MM.1S (cell line): ENCODE data around the gene TTI1.

ENCODE experiments used
- DNase-seq: peaks from one replicate; pipeline ENCODE4 v3.0.0-alpha.2; 2015
- H2AFZ ChIP-seq: fragments of 300-600 bp; sonication (generic); 2 replicates; pipeline ENCODE4 v1.6.0; 2016; ENCODE audit warnings: antibody characterized with exemption, low read length
- H3F3A ChIP-seq: fragments of 300-600 bp; sonication (generic); 2 replicates; pipeline ENCODE4 v1.6.1; 2016; ENCODE audit warnings: mild to moderate bottlenecking, antibody characterized with exemption, low read length, moderate library complexity, mixed read lengths; ENCODE audit not compliant: insufficient read depth
- H3K27ac ChIP-seq: fragments of 300-600 bp; sonication (generic); 2 replicates; pipeline ENCODE4 v1.5.1; 2016; ENCODE audit warnings: mild to moderate bottlenecking, low read length
- H3K27me3 ChIP-seq: fragments of 300-600 bp; sonication (generic); replicated peaks from 2 replicates; pipeline ENCODE4 v1.6.0; 2016; ENCODE audit warnings: low read length; ENCODE audit not compliant: insufficient read depth
- H3K36me3 ChIP-seq: fragments of 300-600 bp; sonication (generic); replicated peaks from 2 replicates; pipeline ENCODE4 v1.6.1; 2016; ENCODE audit warnings: mild to moderate bottlenecking, low read length, mixed read lengths; ENCODE audit not compliant: insufficient read depth
- H3K4me1 ChIP-seq: fragments of 300-600 bp; sonication (generic); 2 replicates; pipeline ENCODE4 v1.6.1; 2016; ENCODE audit warnings: low read length, mixed read lengths
- H3K4me2 ChIP-seq: fragments of 300-600 bp; sonication (generic); 2 replicates; pipeline ENCODE4 v1.6.0; 2016; ENCODE audit warnings: low read depth, low read length
- H3K4me3 ChIP-seq: fragments of 300-600 bp; sonication (generic); 2 replicates; pipeline ENCODE4 v1.5.1; 2016; ENCODE audit warnings: low read length, mixed read lengths
- H3K79me2 ChIP-seq: fragments of 300-600 bp; sonication (generic); 2 replicates; pipeline ENCODE4 v1.6.1; 2016; ENCODE audit warnings: mixed run types, low read length, mixed read lengths
- H3K9ac ChIP-seq: fragments of 300-600 bp; sonication (generic); 2 replicates; pipeline ENCODE4 v1.6.1; 2016; ENCODE audit warnings: low read length, mixed read lengths
- H3K9me2 ChIP-seq: fragments of 300-600 bp; sonication (generic); replicated peaks from 2 replicates; pipeline ENCODE4 v1.6.1; 2016; ENCODE audit warnings: mild to moderate bottlenecking, low read length, mixed read lengths; ENCODE audit not compliant: insufficient read depth
- H3K9me3 ChIP-seq: fragments of 300-600 bp; sonication (generic); replicated peaks from 2 replicates; pipeline ENCODE4 v1.6.1; 2016; ENCODE audit warnings: mild to moderate bottlenecking, low read length, mixed read lengths; ENCODE audit not compliant: insufficient read depth
- H4K20me1 ChIP-seq: fragments of 300-600 bp; sonication (generic); 2 replicates; pipeline ENCODE4 v1.6.1; 2016; ENCODE audit warnings: mild to moderate bottlenecking, low read length, moderate library complexity, mixed read lengths; ENCODE audit not compliant: insufficient read depth
- CTCF ChIP-seq: fragments of 300-600 bp; sonication (generic); IDR thresholded peaks from 2 replicates; pipeline ENCODE4 v1.5.1; 2016; ENCODE audit warnings: antibody characterized with exemption, low read length, mixed read lengths
- EZH2 ChIP-seq: fragments of 300-600 bp; sonication (generic); optimal IDR thresholded peaks from 2 replicates; pipeline ENCODE3; 2017; ENCODE audit warnings: low read depth, mild to moderate bottlenecking, antibody characterized with exemption, low read length, mixed read lengths
- EZH2phosphoT487 ChIP-seq: fragments of 300-600 bp; sonication (generic); IDR thresholded peaks from 2 replicates; pipeline ENCODE4 v1.6.1; 2018; ENCODE audit warnings: antibody characterized with exemption, low read length

The TTI1 gene

DNA sequence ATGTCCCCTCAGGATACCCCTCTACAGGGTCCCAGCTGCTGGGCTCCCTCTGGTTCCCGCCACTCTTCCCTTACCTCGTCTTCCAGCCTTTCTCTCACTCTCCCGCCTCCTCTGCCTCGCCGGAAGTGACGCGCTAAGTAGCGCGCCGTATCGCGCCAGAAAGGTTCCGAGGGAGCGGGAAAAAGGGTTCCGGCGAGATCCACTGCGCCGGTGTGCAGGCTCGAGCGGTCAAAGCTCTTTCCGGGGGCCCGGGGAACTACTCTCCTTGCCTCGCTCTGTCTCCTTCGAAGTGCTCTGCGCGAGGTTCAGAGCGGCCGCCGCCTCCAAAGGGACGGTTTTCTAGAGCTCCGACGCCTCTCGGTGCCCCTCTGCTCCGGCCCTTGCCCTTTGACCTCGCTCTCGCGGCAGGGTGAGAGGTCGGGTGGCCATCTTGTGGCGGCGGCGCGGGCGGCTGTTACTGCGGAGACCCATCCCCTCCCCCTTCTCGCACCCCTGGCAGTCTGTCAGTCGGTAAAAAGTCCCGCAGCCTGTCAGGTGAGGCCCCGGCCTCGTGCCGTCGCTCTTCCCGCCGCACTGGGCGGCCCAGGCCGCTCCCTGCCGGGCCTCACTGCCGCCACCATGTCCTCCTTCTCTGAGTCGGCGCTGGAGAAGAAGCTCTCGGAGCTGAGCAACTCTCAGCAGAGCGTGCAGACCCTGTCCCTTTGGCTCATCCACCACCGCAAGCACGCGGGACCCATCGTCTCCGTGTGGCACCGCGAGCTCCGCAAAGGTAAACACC, at the start of gene TTI1, which contains the start of gene RPRD1B:
Gene TTI1 (minus strand): TSS at position 127 of the 778 bp plus-strand sequence. CDS start 19,640 bp downstream, outside the sequence.
Gene RPRD1B (plus strand): TSS at position 417 of the 778 bp plus-strand sequence. CDS start 202 bp downstream, at position 619.
- Histone ChIP-seq H3K9me2 (no peaks in the 10 kb centered on the region), H3K36me3 (no peaks in the 10 kb centered on the region; the same call in 1 of the 2 replicates), H3K4me3 (peak within 1 kb of the TSS; percentile 99), H2AFZ (peak within 1 kb of the TSS; percentile 93), H3K9ac (peak within 1 kb of the TSS; percentile 93), H3K4me2 (peak within 1 kb of the TSS; percentile 92), H3K9me3 (no peaks in the 10 kb centered on the region), H3K4me1 (peaks cover 34% of the 10 kb centered on the region), H3F3A (no peaks in the 10 kb centered on the region), H3K27me3 (no peaks in the 10 kb centered on the region), H4K20me1 (no peaks in the 10 kb centered on the region), H3K27ac (peak within 1 kb of the TSS; percentile 80), H3K79me2 (peaks cover 100% of the 10 kb centered on the region)
- no peak for TF ChIP-seq EZH2phosphoT487
- TF ChIP-seq CTCF = no peak
- no peak for TF ChIP-seq EZH2
- DNase-seq = peak; percentile 92

- H3K36me3 ChIP-seq = peaks cover 3% of the 10 kb centered on the region; the same call in 1 of the 2 replicates
- TF ChIP-seq CTCF (no peak), EZH2 (no peak), EZH2phosphoT487 (no peak)
- no peak overlapping the region for H3K4me3 ChIP-seq
- H2AFZ ChIP-seq = no peak overlapping the region
- H3K9me3 ChIP-seq = no peaks in the 10 kb centered on the region
- H3K9me2 ChIP-seq = no peaks in the 10 kb centered on the region
- H3K79me2 ChIP-seq = peaks cover 51% of the 10 kb centered on the region
- H3K27ac ChIP-seq = no peak overlapping the region
- no peak for DNase-seq
- H3K9ac ChIP-seq = no peak overlapping the region
- no peaks in the 10 kb centered on the region for H3K4me1 ChIP-seq
- no peaks in the 10 kb centered on the region for H4K20me1 ChIP-seq
- H3K27me3 ChIP-seq = no peaks in the 10 kb centered on the region
- no peaks in the 10 kb centered on the region for H3F3A ChIP-seq
- no peak overlapping the region for H3K4me2 ChIP-seq
These were observed 49.6 kb upstream of the TTI1 start for GRCh38 chr20:38082894-38083293.

DNA sequence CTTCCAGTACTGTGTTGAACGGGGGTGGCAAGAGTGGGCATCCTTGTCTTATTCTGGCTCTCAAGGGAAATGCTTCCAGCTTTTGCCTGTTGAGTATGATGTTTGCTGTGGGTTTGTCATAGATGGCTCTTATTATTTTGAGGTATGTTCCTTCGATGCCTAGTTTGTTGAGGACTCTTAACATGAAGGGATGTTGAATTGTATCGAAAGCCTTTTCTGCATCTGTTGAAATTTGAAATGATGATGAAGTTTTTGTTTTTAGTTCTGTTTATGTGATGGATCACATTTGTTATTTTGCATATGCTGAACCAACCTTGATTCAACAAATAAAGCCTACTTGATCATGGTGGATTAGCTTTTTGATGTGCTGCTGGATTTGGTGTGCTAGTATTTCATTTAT, 48.3 kb upstream of the TTI1 start:
- Histone ChIP-seq H3K9me2 (no peaks in the 10 kb centered on the region), H3K9ac (no peak overlapping the region), H3F3A (no peaks in the 10 kb centered on the region), H3K4me3 (no peak overlapping the region), H3K4me2 (no peak overlapping the region), H3K27me3 (no peaks in the 10 kb centered on the region), H3K4me1 (no peaks in the 10 kb centered on the region), H3K36me3 (peaks cover 3% of the 10 kb centered on the region; the same call in 1 of the 2 replicates), H3K79me2 (peaks cover 58% of the 10 kb centered on the region), H3K27ac (no peak overlapping the region), H4K20me1 (no peaks in the 10 kb centered on the region), H3K9me3 (no peaks in the 10 kb centered on the region), H2AFZ (no peak overlapping the region)
- TF ChIP-seq CTCF (no peak), EZH2 (no peak), EZH2phosphoT487 (no peak)
- no peak for DNase-seq
